ENCODE data around the gene TCP11. TPM values are rescaled to one million over a fixed set of nuclear protein-coding genes. Genes with fewer than 3 reads are reported as not detected.

The TCP11 gene
- total and polyA plus RNA-seq, 5 donors from 2014 or later: not detected

GRCh38 chr6:35183935-35184334 lies 42.8 kb upstream of the TCP11 start:
- Histone ChIP-seq H3K36me3 (ENCODE audit: control insufficient read depth, insufficient read depth, low read length) (no peaks in the 10 kb centered on the region), H3K4me1 (ENCODE audit: control insufficient read depth, insufficient read depth, low read length, poor library complexity, severe bottlenecking) (no peaks in the 10 kb centered on the region), H3K27ac (ENCODE audit: insufficient read depth, low read length, poor library complexity, severe bottlenecking) (no peak overlapping the region), H3K4me3 (ENCODE audit: low read depth, low read length) (no peak overlapping the region), H3K9me3 (ENCODE audit: control insufficient read depth in 2 of 2, low read length in 2 of 2) (no peaks in the 10 kb centered on the region), H3K27me3 (ENCODE audit: control insufficient read depth, insufficient read depth, low read length) (peaks cover 12% of the 10 kb centered on the region)
- Mint-ChIP-seq H3K36me3 (no peaks in the 10 kb centered on the region), H3K27ac (no peak overlapping the region), H3K4me1 (peaks cover 0 to 6% (median 3%) of the 10 kb centered on the region in 4 donors), H3K4me3 (no peak overlapping the region), H3K9me3 (peaks cover 0 to 1% (median 0%) of the 10 kb centered on the region in 7 donors), H3K27me3 (peaks cover 18% of the 10 kb centered on the region)
- DNase-seq: no peak
- ATAC-seq (ENCODE audit: low read depth in 2 of 2): no peak

GRCh38 chr6:35183281-35183680 lies 42.1 kb upstream of the TCP11 start:
- Histone ChIP-seq H3K9me3 (ENCODE audit: control insufficient read depth in 2 of 2, low read length in 2 of 2) (no peaks in the 10 kb centered on the region), H3K27me3 (ENCODE audit: control insufficient read depth, insufficient read depth, low read length) (peaks cover 12% of the 10 kb centered on the region), H3K4me3 (ENCODE audit: low read depth, low read length) (no peak overlapping the region), H3K27ac (ENCODE audit: insufficient read depth, low read length, poor library complexity, severe bottlenecking) (no peak overlapping the region), H3K36me3 (ENCODE audit: control insufficient read depth, insufficient read depth, low read length) (no peaks in the 10 kb centered on the region), H3K4me1 (ENCODE audit: control insufficient read depth, insufficient read depth, low read length, poor library complexity, severe bottlenecking) (no peaks in the 10 kb centered on the region)
- DNase-seq (no peak), ATAC-seq (ENCODE audit: low read depth in 2 of 2) (no peak)
- Mint-ChIP-seq H3K4me1 (peaks cover 0 to 6% (median 3%) of the 10 kb centered on the region in 4 donors), H3K27ac (no peak overlapping the region), H3K36me3 (no peaks in the 10 kb centered on the region), H3K4me3 (no peak overlapping the region), H3K9me3 (peaks cover 0 to 1% (median 0%) of the 10 kb centered on the region in 7 donors), H3K27me3 (peaks cover 18% of the 10 kb centered on the region)

- Mint-ChIP-seq H3K27me3 (peaks cover 18% of the 10 kb centered on the region), H3K27ac (no peak overlapping the region), H3K9me3 (peaks cover 0 to 1% (median 0%) of the 10 kb centered on the region in 7 donors), H3K4me1 (peaks cover 0 to 6% (median 3%) of the 10 kb centered on the region in 4 donors), H3K4me3 (no peak overlapping the region), H3K36me3 (no peaks in the 10 kb centered on the region)
- DNase-seq: no peak
- ATAC-seq (ENCODE audit: low read depth in 2 of 2): no peak
- no peaks in the 10 kb centered on the region for H3K9me3 ChIP-seq (ENCODE audit: control insufficient read depth in 2 of 2, low read length in 2 of 2)
- no peaks in the 10 kb centered on the region for H3K36me3 ChIP-seq (ENCODE audit: control insufficient read depth, insufficient read depth, low read length)
- no peak overlapping the region for H3K4me3 ChIP-seq (ENCODE audit: low read depth, low read length)
- H3K4me1 ChIP-seq (ENCODE audit: control insufficient read depth, insufficient read depth, low read length, poor library complexity, severe bottlenecking): no peaks in the 10 kb centered on the region
- no peak overlapping the region for H3K27ac ChIP-seq (ENCODE audit: insufficient read depth, low read length, poor library complexity, severe bottlenecking)
- H3K27me3 ChIP-seq (ENCODE audit: control insufficient read depth, insufficient read depth, low read length): peaks cover 14% of the 10 kb centered on the region
These were observed 40.9 kb upstream of the TCP11 start for GRCh38 chr6:35181933-35182612.

- ATAC-seq (ENCODE audit: low read depth in 2 of 2): no peak
- no peak overlapping the region for H3K27ac ChIP-seq (ENCODE audit: insufficient read depth, low read length, poor library complexity, severe bottlenecking)
- Mint-ChIP-seq H3K36me3 (no peaks in the 10 kb centered on the region), H3K4me1 (peaks cover 0 to 6% (median 3%) of the 10 kb centered on the region in 4 donors), H3K27me3 (peaks cover 18% of the 10 kb centered on the region), H3K4me3 (no peak overlapping the region), H3K9me3 (peaks cover 0 to 1% (median 0%) of the 10 kb centered on the region in 7 donors), H3K27ac (no peak overlapping the region)
- H3K4me3 ChIP-seq (ENCODE audit: low read depth, low read length): no peak overlapping the region
- no peaks in the 10 kb centered on the region for H3K36me3 ChIP-seq (ENCODE audit: control insufficient read depth, insufficient read depth, low read length)
- H3K9me3 ChIP-seq (ENCODE audit: control insufficient read depth in 2 of 2, low read length in 2 of 2): no peaks in the 10 kb centered on the region
- H3K4me1 ChIP-seq (ENCODE audit: control insufficient read depth, insufficient read depth, low read length, poor library complexity, severe bottlenecking): no peaks in the 10 kb centered on the region
- H3K27me3 ChIP-seq (ENCODE audit: control insufficient read depth, insufficient read depth, low read length): peaks cover 14% of the 10 kb centered on the region
- DNase-seq: no peak
These were observed 40.3 kb upstream of the TCP11 start for GRCh38 chr6:35181308-35181932.

- H3K27me3 Mint-ChIP-seq: peaks cover 19% of the 10 kb centered on the region
- H3K36me3 Mint-ChIP-seq: no peaks in the 10 kb centered on the region
- no peak overlapping the region for H3K27ac ChIP-seq (ENCODE audit: insufficient read depth, low read length, poor library complexity, severe bottlenecking)
These were observed 38.9 kb upstream of the TCP11 start for GRCh38 chr6:35179901-35180535.

GRCh38 chr6:35178932-35179832 lies 38.0 kb upstream of the TCP11 start:
- peaks cover 17% of the 10 kb centered on the region for H3K27me3 Mint-ChIP-seq
- H3K36me3 ChIP-seq (ENCODE audit: control insufficient read depth, insufficient read depth, low read length): no peaks in the 10 kb centered on the region
- H3K4me1 Mint-ChIP-seq: peaks cover 0 to 6% (median 3%) of the 10 kb centered on the region in 4 donors
- ATAC-seq (ENCODE audit: low read depth in 2 of 2): no peak
- H3K4me3 ChIP-seq (ENCODE audit: low read depth, low read length): no peak overlapping the region
- H3K4me3 Mint-ChIP-seq: no peak overlapping the region
- H3K4me1 ChIP-seq (ENCODE audit: control insufficient read depth, insufficient read depth, low read length, poor library complexity, severe bottlenecking): no peaks in the 10 kb centered on the region
- H3K9me3 ChIP-seq (ENCODE audit: control insufficient read depth in 2 of 2, low read length in 2 of 2): no peaks in the 10 kb centered on the region
- peaks cover 0 to 2% (median 0%) of the 10 kb centered on the region in 7 donors for H3K9me3 Mint-ChIP-seq
- H3K36me3 Mint-ChIP-seq: no peaks in the 10 kb centered on the region
- peaks cover 9% of the 10 kb centered on the region for H3K27me3 ChIP-seq (ENCODE audit: control insufficient read depth, insufficient read depth, low read length)
- no peak for DNase-seq
- H3K27ac Mint-ChIP-seq: no peak overlapping the region
- H3K27ac ChIP-seq (ENCODE audit: insufficient read depth, low read length, poor library complexity, severe bottlenecking): no peak overlapping the region

More at GRCh38 chr6:35179901-35180535, 38.9 kb upstream of the TCP11 start:
- Histone ChIP-seq H3K9me3 (ENCODE audit: control insufficient read depth in 2 of 2, low read length in 2 of 2) (no peaks in the 10 kb centered on the region), H3K27me3 (ENCODE audit: control insufficient read depth, insufficient read depth, low read length) (peaks cover 11% of the 10 kb centered on the region), H3K4me1 (ENCODE audit: control insufficient read depth, insufficient read depth, low read length, poor library complexity, severe bottlenecking) (no peaks in the 10 kb centered on the region), H3K4me3 (ENCODE audit: low read depth, low read length) (no peak overlapping the region), H3K36me3 (ENCODE audit: control insufficient read depth, insufficient read depth, low read length) (no peaks in the 10 kb centered on the region)
- Mint-ChIP-seq H3K27ac (no peak overlapping the region), H3K9me3 (peaks cover 0 to 2% (median 0%) of the 10 kb centered on the region in 7 donors), H3K4me3 (no peak overlapping the region), H3K4me1 (peaks cover 0 to 6% (median 3%) of the 10 kb centered on the region in 4 donors)
- no peak for ATAC-seq (ENCODE audit: low read depth in 2 of 2)
- DNase-seq: no peak

GRCh38 chr6:35178012-35178411 lies 36.9 kb upstream of the TCP11 start:
- DNase-seq: no peak
- ATAC-seq (ENCODE audit: low read depth in 2 of 2): no peak
- no peaks in the 10 kb centered on the region for H3K9me3 ChIP-seq (ENCODE audit: control insufficient read depth in 2 of 2, low read length in 2 of 2)
- H3K4me1 ChIP-seq (ENCODE audit: control insufficient read depth, insufficient read depth, low read length, poor library complexity, severe bottlenecking): no peaks in the 10 kb centered on the region
- H3K4me3 Mint-ChIP-seq: no peak overlapping the region
- H3K27me3 ChIP-seq (ENCODE audit: control insufficient read depth, insufficient read depth, low read length): peaks cover 9% of the 10 kb centered on the region
- H3K27ac Mint-ChIP-seq: no peak overlapping the region
- no peak overlapping the region for H3K4me3 ChIP-seq (ENCODE audit: low read depth, low read length)
- no peak overlapping the region for H3K27ac ChIP-seq (ENCODE audit: insufficient read depth, low read length, poor library complexity, severe bottlenecking)
- peaks cover 12% of the 10 kb centered on the region for H3K27me3 Mint-ChIP-seq
- peaks cover 0 to 2% (median 0%) of the 10 kb centered on the region in 7 donors for H3K9me3 Mint-ChIP-seq
- peaks cover 0 to 9% (median 5%) of the 10 kb centered on the region in 4 donors for H3K4me1 Mint-ChIP-seq
- no peaks in the 10 kb centered on the region for H3K36me3 Mint-ChIP-seq
- no peaks in the 10 kb centered on the region for H3K36me3 ChIP-seq (ENCODE audit: control insufficient read depth, insufficient read depth, low read length)

Measured in CD4-positive, CD25-positive, alpha-beta regulatory T cell (primary cell).